ENCODE data around the gene SMC1B. TPM values are rescaled to one million over a fixed set of nuclear protein-coding genes. Genes with fewer than 3 reads are reported as not detected.

SMC1B gene
- total RNA-seq, 1 donor from 2014 or later, result not detected

DNA sequence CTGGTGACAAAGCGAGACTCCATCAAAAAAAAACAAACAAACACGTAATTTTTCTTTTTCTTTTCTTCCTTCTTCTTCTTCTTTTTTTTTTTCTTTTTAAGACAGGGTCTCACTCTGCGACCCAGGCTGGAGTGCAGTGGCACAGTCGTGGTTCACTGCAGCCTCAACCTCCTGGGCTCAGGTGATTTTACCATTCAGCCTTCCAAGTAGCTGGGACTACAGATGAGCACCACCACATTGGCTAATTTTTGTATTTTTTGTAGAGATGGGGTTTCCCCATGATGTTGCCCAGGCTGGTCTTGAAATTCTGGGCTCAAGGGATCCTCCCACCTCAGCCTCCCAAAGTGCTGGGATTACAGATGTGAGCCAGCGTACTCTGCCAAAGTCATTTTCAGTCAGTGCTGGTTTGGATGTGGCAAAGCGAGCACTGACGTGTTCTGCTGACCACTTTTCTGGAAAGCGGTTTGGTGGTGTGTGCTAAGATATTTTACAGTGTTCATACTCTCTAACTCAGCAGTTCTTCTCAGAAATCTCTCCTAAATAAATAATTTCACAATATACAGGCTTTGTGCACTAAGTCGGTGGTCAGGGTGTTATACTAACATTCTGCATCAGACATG is 92.9 kb downstream of the SMC1B start:
- DNase-seq (ENCODE audit: low read depth), result no peak

DNA sequence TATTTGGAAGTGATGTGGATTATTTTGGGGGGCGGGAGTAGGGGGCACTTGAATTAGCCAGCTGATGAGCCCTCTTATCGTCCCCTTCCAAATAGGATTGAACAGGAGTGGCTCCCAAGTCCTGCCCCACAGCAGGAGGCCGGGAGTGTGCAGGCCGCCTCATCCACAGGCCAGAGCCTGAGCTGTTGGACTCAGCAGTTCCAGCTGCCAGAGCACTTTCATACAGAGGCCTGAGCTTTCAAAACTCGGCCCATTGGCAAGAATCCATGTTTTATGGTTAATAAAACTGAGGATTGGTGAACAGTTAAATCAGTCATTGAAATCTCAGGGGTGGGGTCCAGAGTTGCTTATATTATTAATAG is 94.1 kb downstream of the SMC1B start:
- no peak for DNase-seq (ENCODE audit: low read depth)

DNA sequence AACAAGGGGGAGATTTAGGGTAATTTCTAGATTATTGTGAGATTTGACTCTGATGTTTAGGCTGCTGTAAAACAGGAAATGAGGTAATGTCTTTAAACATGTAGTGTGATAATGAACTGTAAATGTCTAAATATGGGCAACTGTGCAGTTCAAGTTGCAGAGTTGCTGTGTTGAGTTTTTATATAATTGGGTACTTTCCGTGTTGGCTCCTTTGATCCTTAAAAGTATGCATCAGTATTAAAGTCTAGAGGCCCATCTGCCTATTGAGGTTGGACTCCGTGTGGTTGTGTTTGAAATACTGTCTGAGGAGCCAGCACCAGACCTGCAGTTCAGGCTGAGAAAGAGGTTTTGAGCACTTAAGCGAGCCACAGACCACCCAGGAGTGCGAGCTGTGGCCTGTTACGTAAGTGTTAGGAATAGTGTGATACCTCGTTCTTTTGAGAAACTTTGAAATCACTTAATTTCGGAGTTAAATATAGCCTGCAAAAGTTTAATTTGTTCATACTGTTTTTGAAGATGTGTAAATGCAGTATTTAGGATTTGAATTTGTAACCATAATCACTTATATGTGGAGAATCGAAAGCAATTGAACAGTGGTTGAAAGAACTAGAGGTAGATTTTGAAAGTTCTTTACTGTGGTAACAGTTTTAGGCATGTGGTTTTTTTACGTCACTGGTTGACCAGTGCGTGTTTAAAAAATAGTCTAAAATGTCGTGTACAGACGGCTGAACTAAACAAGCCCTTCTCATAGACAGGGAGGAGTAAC is 94.7 kb downstream of the SMC1B start:
- DNase-seq (ENCODE audit: low read depth), result no peak

DNA sequence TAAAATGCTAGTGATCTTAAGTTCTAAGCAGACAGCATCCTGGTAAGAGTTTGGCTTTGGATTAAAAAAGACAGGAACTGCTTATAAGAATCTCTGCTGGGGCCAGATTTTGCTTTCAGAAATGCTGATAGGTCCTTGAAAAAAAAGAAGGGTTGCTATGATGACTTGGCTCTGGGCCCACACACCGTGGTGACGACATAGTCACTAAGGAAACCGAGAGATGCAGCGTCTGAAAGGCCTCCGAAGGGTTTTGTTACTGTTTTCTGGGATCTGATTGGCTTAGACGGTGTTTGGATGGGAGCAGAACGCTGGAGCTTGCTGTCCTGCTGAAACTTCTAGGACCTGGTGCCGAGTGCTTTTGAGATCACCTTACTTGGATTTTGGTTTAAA is 95.2 kb downstream of the SMC1B start:
- DNase-seq (ENCODE audit: low read depth), result no peak

DNA sequence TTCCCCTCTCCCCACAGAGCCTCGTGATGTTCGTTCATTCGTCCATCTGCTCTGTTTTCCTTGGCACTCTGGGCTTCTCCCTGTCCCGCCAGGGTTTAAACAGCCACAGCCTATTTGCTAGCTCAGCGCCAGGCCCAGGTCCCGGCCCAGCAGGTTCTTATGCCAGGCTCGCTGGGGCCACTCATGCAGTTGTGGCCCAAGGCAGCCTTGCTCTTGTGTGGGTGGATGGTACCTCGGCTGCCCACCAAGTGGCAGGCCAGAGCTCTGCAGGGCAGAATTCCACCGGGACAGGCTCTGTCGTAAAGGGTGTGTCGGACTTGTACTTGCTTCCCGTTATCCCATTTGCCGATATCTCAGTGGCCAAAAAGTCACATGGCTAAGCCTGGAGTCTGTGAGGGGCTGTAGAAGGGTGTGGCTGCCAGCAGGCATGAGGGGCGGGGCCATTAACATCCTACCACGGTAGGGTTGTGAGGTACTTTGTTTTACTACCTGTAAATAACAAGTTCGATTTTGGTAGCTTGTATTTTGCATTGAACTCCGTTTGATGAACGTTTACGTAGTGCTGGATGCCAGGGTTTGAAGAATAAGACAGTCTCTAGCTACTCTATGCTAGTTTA is 95.7 kb downstream of the SMC1B start:
- no peak for DNase-seq (ENCODE audit: low read depth)

DNA sequence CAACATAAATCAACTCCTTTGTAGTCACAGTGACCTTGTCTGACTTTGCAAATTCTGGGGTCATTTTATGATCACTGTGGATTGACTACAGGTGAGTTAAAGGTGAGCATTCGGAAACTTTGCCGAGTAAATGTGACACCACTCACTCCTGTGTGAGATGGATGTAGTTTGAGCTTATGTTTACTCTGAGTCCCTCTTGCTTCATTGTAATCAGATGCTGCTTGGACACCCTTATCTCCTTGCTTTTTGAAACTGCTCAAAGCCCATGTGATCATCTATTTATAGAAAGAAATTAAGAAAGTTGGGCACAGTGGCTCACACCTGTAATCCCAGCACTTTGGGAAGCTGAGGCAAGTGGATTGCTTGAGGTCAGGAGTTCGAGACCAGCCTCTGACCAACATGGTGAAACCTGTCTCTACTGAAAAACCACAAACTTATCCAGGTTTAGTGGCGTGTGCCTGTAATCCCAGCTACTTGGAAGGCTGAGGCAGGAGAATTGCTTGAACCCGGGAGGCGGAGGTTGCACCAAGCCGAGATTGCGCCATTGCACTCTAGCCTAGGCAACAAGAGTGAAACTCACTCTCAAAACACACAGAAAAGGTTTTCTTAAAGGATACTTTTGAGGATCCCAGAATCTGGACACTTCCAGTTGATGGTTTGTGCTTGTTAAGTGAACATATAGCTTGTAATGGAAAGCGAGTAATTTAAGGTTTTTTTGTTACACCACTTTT is 96.4 kb downstream of the SMC1B start:
- DNase-seq (ENCODE audit: low read depth), result no peak

DNA sequence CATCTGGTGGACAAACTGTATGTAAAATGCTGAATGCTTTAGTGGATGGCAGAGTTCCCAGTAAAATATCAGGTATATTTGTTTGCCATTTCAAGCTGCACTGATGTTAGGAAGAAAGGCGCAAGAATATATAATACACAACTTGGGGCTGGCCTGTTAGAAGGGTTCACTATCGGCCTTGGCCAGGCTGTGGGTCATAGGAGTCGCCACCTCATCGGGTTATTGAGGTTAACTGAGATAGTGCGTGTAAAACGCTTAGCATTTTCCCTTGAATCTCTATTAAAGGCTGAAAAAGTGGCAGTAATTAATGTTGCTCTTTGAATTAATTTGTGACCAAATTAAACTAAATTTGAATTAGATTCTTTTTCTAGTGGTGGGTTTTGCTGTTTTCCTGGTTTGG is 98.6 kb downstream of the SMC1B start:
- no peak for DNase-seq (ENCODE audit: low read depth)

DNA sequence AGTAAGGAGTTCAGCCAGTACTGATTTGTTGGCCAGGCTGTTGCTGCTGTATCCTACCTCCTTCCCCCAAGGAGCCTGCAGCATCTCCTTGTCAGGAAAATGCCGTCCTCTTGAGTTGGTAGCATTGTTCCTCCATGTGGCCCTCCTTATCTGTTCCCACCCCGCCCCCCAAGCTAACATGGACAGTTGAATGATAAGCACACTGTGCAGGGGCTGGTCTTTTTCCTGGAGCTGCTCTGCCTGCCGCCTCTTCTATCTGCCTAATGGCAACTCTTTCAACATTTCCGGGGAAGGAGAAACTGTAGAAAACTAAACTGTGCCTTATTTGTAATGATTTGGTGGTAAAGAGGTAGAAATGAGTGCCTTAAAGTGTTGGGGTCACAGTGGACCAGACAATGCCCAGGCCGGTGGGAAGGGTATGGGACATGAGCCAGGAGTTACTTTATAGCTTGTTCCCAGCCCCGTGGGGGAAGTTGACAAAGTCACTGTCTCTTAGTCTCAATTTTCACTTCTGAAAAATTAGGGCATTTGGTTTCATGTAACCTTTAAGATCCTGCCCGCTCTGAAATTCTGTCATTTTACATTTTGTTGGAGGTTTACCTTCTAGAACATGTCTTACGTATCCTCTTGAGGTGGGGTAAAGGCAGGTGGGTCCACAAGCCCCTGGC is 99.2 kb downstream of the SMC1B start:
- no peak for DNase-seq (ENCODE audit: low read depth)

DNA sequence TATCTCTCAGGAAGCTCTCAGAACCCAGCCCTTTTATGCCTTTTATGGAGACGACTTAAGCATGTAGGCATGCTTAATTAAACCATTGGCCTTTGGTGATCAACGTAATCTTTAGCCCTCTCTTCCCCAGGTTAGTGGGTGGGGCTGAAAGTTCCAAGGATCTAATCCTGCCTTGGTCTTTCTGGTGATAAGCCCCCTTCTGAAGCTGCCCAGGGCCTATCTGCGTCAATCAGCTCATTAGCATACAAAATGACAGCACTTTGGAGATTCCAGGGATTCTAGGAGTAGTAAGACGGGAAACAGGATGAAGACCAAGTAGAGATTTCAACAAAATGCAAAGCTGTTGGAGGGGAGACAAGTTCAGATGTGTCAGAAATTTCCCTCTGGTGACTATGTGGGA is 100.5 kb downstream of the SMC1B start:
- DNase-seq (ENCODE audit: low read depth), result no peak

DNA sequence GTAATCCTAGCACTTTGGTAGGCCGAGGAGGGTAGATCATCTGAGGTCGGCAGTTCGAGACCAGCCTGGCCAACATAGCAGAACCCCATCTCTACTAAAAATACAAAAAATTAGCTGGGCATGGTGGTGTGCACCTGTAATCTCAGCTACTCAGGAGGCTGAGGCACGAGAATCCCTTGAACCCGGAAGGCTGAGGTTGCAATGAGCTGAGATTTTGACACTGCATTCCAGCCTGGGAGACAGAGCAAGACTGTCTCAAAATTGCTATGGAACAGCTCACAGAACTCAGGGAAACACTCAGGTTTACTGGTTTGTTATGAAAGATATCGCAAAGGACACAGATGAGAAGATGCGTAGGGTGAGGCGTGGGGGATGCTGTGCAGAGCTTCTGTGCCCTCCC is 101.0 kb downstream of the SMC1B start:
- no peak for DNase-seq (ENCODE audit: low read depth)

DNA sequence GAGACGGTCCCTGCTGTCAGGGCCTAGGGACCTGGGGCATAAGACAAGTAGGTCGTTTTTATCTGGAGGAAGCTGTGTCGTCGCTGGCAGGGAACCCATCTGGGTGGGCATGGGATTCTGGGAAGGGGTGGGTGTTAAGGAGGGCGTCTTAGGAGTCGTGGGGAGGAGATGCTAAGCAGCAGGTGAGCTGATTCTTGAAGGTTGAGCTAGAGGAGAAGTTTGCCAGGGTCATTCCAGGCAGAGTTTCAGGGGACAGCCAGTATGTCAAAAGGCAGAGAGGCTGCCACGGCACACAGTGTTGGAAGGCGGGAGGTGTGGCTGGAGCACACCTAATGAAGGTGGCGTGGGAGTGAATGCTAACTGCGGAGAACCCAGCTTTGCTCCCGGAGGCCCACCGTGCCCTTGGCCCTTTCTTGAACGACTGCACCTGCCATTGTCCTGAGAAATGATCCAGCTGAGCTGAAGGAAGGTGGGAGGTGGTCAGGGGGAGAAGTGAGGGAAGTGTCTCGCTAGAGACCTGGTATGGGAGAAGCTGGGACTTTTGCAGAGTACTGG is 102.3 kb downstream of the SMC1B start:
- DNase-seq (ENCODE audit: low read depth), result no peak

DNA sequence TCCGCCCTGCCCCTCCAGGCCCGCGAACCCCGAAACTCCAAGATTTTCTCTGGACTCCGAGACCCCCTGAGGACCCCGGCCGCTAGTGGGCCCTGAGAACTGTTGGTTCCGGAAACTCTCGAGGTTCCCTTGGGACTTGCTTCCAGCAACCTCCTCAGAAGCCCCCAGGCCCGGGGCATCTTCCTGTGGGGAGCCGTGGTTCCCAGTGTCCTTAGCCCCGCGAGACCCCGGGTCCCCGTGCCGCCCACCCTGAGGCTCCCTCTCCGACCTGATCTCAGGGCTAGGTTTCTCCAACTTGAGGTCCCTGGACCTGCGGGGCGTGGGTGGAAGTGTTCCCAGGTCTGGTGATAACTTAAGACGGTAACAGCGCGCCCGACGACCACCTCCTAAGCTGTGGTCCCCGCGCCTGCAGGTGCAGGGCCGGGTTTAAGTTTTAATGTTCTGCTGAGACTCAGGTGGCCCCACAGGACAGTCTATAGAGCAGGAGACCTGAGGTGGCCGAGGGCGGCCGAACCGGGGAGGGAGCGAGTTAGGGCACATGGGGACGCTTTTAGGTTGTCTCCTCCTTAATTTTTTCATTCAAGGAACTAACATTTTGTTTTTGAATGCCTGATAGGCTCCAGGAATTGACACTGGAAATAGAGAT is 102.9 kb downstream of the SMC1B start:
- no peak for DNase-seq (ENCODE audit: low read depth)

DNA sequence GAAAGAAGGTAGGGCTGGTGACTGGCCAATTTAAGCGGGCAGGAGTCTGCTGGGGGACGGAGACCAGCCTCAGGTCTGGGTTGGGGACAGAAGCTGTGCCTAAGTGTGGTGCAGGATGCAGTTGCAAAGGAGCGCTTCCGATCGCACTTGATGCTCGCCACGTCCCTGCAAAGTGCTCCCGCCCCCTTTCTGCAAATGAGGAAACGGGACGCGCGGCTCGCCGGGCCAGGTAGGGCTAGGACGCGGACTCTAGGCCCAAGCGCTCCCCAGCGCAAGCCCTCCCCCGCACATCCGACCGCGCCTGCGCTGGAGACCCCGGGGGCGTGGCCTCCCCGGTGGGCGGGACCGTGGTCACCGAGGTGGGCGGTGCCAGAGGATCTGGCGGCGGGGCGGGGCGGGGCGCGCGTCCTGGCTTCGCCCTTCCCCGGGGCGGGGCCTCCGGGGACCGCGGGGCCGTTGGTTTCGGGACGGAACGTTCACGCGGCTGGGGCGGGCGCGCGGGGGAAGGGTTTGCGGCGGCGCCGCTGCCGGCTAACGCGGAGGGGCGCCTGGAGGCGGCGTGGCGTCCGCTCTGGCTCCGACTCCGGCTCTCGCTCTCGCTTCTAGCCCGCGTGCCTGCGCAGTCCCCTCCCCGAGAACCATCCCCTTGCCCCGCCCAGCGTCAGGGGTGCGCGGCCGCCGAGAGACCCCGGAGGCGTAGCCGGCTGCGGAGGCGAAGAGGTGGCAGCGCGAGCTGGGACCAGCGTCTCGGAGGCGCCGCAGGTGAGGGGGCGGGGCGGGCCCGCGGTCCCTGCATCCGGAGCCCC is 103.8 kb downstream of the SMC1B start, which contains the start of gene FAM118A:
Gene FAM118A (plus strand): TSS at position 513 of the 806 bp plus-strand sequence. CDS start 12,446 bp downstream, outside the sequence.
- DNase-seq (ENCODE audit: low read depth), result peak; percentile 53

DNA sequence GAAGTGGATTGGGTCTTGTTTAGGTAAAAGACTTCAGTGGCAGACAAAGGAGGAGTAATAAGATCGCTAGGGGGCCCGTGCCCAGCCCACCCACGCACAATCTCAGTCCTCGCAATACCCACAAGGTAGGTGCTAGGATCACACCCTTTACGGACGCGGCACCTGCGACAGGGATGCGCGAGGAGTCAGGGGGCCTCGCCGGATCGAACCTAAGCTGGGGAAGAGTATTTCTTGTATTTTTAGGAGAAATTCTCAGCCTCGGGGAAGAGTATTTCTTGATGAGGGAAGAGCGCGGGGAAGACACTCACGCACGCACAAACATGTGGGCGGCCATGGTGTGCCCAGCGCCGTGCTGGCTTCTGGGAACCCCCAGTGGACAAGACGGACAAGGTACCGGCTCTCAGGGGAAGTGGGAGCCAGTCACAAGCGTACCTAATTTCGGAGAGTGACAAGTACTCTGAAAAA is 104.4 kb downstream of the SMC1B start:
- DNase-seq (ENCODE audit: low read depth), result no peak

DNA sequence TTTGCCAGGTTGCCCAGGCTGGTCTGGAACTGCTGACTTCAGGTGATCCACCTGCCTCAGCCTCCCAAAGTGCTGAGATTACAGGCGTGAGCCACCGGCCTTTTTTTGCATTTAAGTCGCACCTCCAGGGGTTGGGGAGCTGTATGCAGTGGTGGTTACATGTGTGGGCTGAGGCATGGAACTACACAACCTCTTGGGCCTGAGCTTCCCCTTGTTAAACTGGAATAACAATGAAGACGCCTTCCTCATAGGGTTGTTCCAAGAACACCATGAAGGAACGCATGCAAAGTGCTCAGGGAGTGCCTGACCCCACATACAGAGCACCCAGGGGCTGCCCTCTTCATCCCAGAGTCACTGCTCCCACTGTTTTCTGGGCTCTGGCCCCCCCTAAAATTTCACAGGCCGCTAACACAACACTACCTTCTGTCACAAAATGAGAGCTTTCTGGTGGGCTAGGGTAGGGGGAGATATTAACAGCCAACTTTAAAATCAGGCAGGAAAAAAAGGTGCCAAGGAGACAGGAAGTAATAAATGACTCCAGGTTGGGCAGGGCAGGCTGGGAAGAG is 104.9 kb downstream of the SMC1B start:
- DNase-seq (ENCODE audit: low read depth), result no peak

DNA sequence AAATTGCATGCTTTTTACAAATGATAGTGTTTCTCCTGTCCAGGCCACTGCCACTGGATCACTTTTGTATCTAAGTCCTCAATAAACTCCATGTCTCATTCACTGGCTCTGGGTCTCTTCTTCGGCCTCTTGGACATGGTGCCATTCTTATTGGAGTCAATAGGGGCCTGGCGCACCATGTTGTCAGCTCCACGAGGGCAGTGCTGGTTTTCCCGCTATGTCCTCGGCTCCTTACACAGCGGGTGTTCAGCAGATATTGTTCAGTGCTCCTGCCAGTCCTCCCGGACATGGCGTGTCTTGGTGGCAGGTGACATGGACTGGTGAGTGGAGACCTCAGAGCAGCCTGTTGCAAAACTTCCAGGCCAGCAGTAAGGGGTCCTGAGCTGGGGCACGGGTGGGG is 107.3 kb downstream of the SMC1B start:
- no peak for DNase-seq (ENCODE audit: low read depth)

DNA sequence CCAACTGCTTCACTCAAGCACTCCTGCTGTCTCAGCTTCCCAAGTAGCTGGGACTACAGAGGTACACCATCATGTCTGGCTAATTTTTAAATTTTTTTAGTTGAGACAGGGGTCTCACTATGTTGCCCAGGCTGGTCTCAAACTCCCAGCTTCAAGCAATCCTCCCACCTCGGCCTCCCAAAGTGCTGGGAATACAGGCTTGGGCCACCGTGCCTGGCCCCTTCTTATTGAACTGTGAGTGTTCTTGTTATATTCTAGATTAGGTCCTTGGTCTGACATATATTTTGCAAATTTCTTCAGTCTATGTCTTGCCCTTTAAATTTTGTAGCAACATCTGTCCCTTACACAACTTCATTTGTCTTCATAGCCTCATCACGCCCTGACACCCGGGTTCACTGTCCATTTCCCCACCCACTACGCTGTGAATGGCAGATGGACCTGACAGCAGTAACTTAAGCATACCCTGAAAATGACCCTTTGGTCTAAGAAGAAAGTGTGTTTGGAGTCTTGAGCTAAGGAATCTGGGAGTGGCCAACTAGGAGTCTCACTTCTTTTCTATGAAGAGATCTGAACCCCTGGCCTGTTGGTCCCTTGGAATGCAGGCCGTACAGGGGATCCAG is 107.8 kb downstream of the SMC1B start:
- DNase-seq (ENCODE audit: low read depth), result no peak

DNA sequence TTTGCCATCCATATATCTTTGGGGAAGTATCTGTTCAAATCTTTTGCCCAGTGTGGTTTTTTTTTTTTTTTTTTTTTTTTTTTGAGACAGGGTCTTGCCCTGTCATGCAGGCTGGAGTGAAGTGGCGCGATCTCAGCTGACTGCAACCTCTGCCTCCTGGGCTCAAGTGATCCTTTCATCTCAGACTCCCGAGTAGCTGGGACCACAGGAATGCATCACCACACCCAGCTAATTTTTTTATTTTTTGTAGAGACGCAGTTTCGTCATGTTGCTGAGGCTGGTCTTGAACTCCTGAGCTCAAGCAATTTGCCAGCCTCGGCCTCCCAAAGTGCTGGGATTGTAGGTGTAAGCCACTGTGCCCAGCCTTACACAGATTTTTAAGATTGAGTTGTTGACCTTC is 108.4 kb downstream of the SMC1B start:
- DNase-seq (ENCODE audit: low read depth), result no peak

DNA sequence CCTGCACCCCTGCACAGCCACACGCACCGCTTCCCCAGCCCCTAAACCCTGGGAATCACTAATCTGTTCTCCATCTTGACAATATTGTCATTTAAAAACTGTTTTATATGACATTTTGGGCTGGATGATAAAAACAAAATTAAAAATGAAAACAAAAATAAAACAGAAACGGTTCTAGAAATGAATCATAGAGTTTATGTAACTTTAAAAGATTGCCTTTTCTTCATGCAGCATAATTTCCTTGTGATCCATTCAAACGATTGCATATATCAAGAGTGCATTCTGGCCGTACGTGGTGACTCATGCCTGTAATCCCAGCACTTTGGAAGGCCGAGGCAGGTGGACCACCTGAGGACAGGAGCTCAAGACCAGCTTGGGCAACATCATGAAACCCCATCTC is 110.2 kb downstream of the SMC1B start:
- no peak for DNase-seq (ENCODE audit: low read depth)

All from renal cortical epithelial cell (primary cell).